Measurements from ENCODE around the gene TMEM9. TPM values are rescaled to one million over a fixed set of nuclear protein-coding genes. Genes with fewer than 3 reads are reported as not detected.

TMEM9 gene
- total and polyA plus RNA-seq, 2 donors (not counting 3 experiments of a cell fraction or from before 2014, with no cell fraction given), result 39.3 to 96.1 TPM

DNA sequence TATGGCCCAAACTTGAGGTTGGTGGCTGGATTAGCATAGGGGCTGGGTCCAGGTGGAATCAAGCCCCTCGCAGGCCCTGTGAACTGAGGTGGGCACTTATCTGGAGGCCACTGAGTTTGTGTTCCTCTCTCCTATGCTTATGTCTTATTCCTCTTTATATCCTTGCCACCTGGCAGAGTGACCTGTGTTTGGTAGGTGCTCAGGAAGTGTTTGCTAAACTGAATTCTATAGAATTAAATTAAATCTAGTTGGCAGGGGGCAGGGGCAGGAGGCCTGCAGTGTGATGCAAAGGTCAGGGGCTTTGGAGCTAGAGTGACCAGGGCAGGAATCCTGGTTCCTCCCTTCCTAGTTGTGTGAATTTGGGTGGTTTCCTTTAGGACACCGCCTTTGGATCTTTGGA lies 1.1 kb upstream of the TMEM9 start:
- H3K4me1 ChIP-seq (ENCODE audit: control insufficient read depth, extremely low read depth, insufficient read depth, low read length), result peaks cover 8% of the 10 kb centered on the region
- no peak overlapping the region for H3K4me2 ChIP-seq (ENCODE audit: insufficient read depth, low read length)
- no peaks in the 10 kb centered on the region for H3K79me2 ChIP-seq (ENCODE audit: control insufficient read depth, insufficient read depth, low read length)
- H3K9me1 ChIP-seq (replicated peaks; ENCODE audit: control insufficient read depth, extremely low read depth, insufficient read depth, low read length), result no peaks in the 10 kb centered on the region
- H3K9me3 ChIP-seq (replicated peaks; ENCODE audit: control insufficient read depth, insufficient read depth, low read length), result no peaks in the 10 kb centered on the region
- H4K20me1 ChIP-seq (replicated peaks; ENCODE audit: control insufficient read depth, extremely low read depth, insufficient read depth, low read length), result no peaks in the 10 kb centered on the region
- no peak for TF ChIP-seq EZH2 (IDR thresholded peaks at IDR 0.05; ENCODE audit: borderline replicate concordance, low read depth, low read length, severe bottlenecking)
- no peak for TF ChIP-seq MYC (IDR thresholded peaks at IDR 0.05; ENCODE audit: low read depth, low read length)
- no peak for TF ChIP-seq FOS (IDR thresholded peaks at IDR 0.05; ENCODE audit: borderline replicate concordance, insufficient read depth, low read length)
- TF ChIP-seq GATA2 (IDR thresholded peaks at IDR 0.05; ENCODE audit: insufficient read depth, insufficient read length, low read depth, low read length), result no peak
- TF ChIP-seq POLR2A (IDR thresholded peaks at IDR 0.05; ENCODE audit: low read depth, low read length), result no peak
- TF ChIP-seq POLR2AphosphoS5 (IDR thresholded peaks at IDR 0.05; ENCODE audit: insufficient read depth, low read depth, low read length), result no peak
- no peak for TF ChIP-seq MAX (IDR thresholded peaks at IDR 0.05; ENCODE audit: insufficient read depth, insufficient read length)
- TF ChIP-seq CTCF (IDR thresholded peaks at IDR 0.05; ENCODE audit: extremely low read depth in 1 of 2, insufficient read depth in 1 of 2, low read depth in 1 of 2, low read length in 2 of 2), result no peak
- TF ChIP-seq JUN (IDR thresholded peaks at IDR 0.05; ENCODE audit: borderline replicate concordance, insufficient read depth, insufficient read length, low read depth), result no peak
- dilution Hi-C loops (cut with MboI; ENCODE audit: extremely low pct_ligation_motif_present, low sequenced_read_pairs), result no loop called here
- H3K4me3 ChIP-seq (replicated peaks in 1 of 3; ENCODE audit: insufficient read depth in 1 of 3, low read depth in 1 of 3, low read length in 3 of 3), result no peak overlapping the region
- no peak overlapping the region for H3K27ac ChIP-seq (ENCODE audit: insufficient read depth, low read depth, low read length)
- DNase-seq (ENCODE audit: low read depth, low spot score) (no peak), FAIRE-seq (no peak)
- ChIA-PET POLR2A (no interaction called here), CTCF (interaction anchor here (1.0 to 2.8 kb wide), 2 partner anchors 11 to 15 kb away, joined by 3 to 15 read pairs; no protein-coding TSS in a partner anchor)
- BruUV-seq (replicated peaks), result no TSS peak
- no peak overlapping the region for H3K9ac ChIP-seq (replicated peaks; ENCODE audit: extremely low read depth, insufficient read depth, low read length)
- no peak overlapping the region for H2AFZ ChIP-seq (ENCODE audit: low read depth, low read length)
- H3K36me3 ChIP-seq (ENCODE audit: control insufficient read depth in 2 of 2, extremely low read depth in 1 of 2, insufficient read depth in 2 of 2, low read length in 2 of 2), result peaks cover 0 to 6% of the 10 kb centered on the region in 2 experiments
- intact Hi-C loops (cut with micrococcal nuclease), result no loop called here
- peaks cover 19 to 27% of the 10 kb centered on the region in 2 experiments for H3K27me3 ChIP-seq (ENCODE audit: control insufficient read depth in 2 of 2, insufficient read depth in 2 of 2, low read length in 2 of 2)
